ENCODE results near the gene HLA-G.
"Not testable (repeated sequence)": the region's sequence is repeated elsewhere in the genome, so short reads cannot be mapped to it uniquely, and the experiment has no call there.

Gene HLA-G

GRCh38 chr6:29827579-29828470 lies at the start of gene HLA-G:
HLA-G (plus strand) TSS chr6:29827825; CDS start chr6:29827845, 20 bp downstream.
- no peak for DNase-seq

GRCh38 chr6:29780019-29780698 lies 47.5 kb upstream of the HLA-G start:
- DNase-seq: not testable (repeated sequence)

DNA sequence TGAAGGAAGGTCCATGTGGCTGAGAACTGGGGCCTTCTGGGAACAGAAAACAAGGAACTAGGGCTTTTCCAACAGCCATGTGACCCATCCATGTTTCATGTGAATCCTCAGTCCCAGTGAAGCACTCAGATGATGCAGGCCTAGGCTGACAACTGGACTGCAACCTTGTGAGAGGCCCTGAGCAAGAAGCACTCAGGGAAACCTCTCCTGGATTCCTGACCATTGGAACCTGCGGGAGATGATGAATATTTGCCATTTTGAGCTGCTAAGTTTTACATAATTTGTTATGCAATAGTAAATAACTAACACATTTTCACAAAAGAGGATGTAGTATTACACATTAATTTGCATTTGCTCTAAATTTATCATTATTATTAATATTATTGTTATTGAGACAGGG lies 38.4 kb upstream of the HLA-G start:
- DNase-seq: no peak

GRCh38 chr6:29790626-29791025 lies 37.0 kb upstream of the HLA-G start:
- no peak for DNase-seq

DNA sequence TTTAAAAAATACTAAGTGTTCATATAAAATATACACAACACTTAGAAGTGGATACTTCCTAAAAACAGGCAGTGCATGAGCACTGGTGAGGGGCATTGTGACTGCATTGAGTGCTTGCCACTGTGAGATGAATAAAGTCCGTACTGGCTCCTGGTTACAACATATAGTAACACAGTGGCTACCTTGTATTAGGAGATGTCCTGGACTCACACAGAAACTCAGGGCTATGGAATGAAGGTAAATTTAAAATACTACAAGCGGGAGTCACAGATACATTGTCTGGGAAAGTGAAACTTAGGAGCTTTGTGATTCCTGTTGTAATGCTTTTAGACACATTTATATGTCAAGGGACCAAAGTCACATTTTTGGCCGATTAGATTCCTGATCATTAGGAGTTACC lies 36.5 kb upstream of the HLA-G start:
- no peak for DNase-seq

- no peak for DNase-seq
These were observed 35.9 kb upstream of the HLA-G start for GRCh38 chr6:29791786-29792122.

- DNase-seq: peak in 32 of 51 donors; percentile 5 to 64 (median 24)
These were observed 35.2 kb upstream of the HLA-G start for GRCh38 chr6:29792123-29793035.

GRCh38 chr6:29793036-29793356 lies 34.6 kb upstream of the HLA-G start:
- DNase-seq: no peak

GRCh38 chr6:29793796-29794195 lies 33.8 kb upstream of the HLA-G start:
- DNase-seq: no peak

- no peak for DNase-seq
These were observed 31.6 kb upstream of the HLA-G start for GRCh38 chr6:29796026-29796425.

DNA sequence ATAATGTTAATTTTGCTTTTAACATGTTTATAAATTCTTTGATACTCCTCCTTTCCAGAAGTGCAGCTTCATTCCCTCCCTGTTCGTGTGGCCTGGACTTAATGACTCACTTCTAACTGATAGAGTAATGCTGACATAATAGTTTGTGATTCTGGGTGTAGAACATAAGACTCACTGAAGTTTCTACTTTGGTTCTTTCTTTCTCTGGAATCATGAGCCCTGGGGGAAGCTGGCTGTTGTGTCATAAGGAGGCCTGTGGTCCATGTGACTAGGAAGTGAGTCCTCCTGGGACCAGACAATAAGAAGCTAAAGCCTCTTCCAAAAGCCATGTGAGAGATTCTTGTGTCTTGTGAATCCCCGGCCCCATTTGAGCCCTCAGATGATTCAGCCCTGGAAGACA lies 30.5 kb upstream of the HLA-G start:
- no peak for DNase-seq

DNA sequence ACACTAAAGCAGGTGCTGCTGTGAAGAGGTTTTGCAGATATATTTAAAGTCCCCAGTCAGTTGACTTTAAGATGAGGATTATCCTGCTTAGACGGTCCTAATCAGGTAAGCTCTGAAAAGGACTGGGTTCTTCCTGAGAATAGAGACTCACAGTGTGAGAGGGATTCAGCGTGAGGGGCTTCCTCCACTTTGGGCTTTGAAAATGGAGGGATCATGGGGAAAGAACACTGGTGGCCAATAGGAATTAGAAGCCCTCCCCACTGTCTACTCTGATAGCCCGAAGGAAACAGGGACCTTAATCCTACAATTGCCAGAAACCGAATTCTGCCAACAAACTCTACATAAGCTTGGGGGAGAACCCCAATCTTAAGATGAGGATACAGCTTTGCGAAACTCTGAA lies 29.7 kb upstream of the HLA-G start:
- no peak for DNase-seq

GRCh38 chr6:29800254-29800653 lies 27.4 kb upstream of the HLA-G start:
- no peak for DNase-seq

- no peak for DNase-seq
These were observed 21.2 kb upstream of the HLA-G start for GRCh38 chr6:29806387-29806786.

DNA sequence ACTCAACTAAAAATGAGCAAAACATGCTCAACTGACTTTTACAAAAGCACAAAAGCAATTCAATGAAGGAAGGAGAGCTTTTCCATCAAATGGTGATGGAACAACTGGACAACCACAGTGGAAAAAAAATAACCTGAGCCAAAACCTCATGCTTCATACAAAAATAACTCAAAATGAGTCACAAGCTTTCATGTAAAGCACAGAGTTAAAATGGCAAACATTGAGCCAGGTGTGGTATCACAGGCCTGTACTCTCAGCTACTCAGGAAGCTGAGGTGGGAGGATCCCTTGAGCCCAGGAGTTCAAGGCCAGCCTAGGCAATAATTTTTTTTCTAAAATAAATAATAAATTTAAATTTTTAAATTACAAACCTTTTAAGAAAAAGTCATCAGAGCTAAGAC lies 18.4 kb upstream of the HLA-G start:
- DNase-seq: no peak

- no peak for DNase-seq
These were observed 17.3 kb upstream of the HLA-G start for GRCh38 chr6:29810371-29810770.

DNA sequence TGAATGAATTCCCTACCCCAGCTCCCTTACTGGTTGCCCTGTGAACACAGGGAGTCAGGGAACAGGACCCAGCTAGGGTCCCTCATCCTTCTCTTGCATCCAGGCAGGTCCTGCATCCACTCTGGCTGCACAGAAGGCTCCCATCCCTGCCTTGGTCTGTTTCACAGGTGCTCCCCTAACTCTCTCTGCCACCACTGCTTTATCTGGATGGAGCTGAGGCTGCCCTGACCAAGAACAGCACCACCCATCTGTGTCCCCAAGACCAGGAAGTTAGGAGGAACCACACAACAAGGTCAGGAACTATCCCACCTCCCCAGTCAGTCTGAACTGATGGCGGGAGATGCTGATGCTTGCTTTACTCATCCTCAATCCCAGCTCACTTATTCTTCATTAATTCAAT lies 16.2 kb upstream of the HLA-G start:
- DNase-seq: no peak

- DNase-seq: no peak
These were observed 14.6 kb upstream of the HLA-G start for GRCh38 chr6:29813066-29813465.

- DNase-seq: no peak
These were observed 13.8 kb upstream of the HLA-G start for GRCh38 chr6:29813809-29814208.

GRCh38 chr6:29814379-29815117 lies 13.1 kb upstream of the HLA-G start:
- DNase-seq: no peak

GRCh38 chr6:29815118-29815750 lies 12.4 kb upstream of the HLA-G start:
- DNase-seq: no peak
